ENCODE measurements around the gene FSTL5. TPM values are rescaled to one million over a fixed set of nuclear protein-coding genes. Genes with fewer than 3 reads are reported as not detected.

The FSTL5 gene
- polyA plus RNA-seq, 3 donors: not detected

GRCh38 chr4:162157241-162157640, 6.6 kb downstream of the FSTL5 start:
- H3K27me3 ChIP-seq (ENCODE audit: control insufficient read depth in 2 of 2, insufficient read depth in 2 of 2, low read length in 2 of 2): no peaks in the 10 kb centered on the region
- no peaks in the 10 kb centered on the region for H3K4me1 ChIP-seq (ENCODE audit: control insufficient read depth in 1 of 2, insufficient read depth in 2 of 2, low read length in 2 of 2)
- no peak overlapping the region for H3K4me3 ChIP-seq (replicated peaks in 1 of 3; ENCODE audit: low read depth in 2 of 3, low read length in 3 of 3)
- Mint-ChIP-seq H3K27ac (no peak overlapping the region), H3K4me3 (no peak overlapping the region), H3K9me3 (no peaks in the 10 kb centered on the region), H3K27me3 (ENCODE audit: low read depth in 3 of 3) (peaks cover 0 to 1% (median under 1%) of the 10 kb centered on the region in 3 donors), H3K36me3 (no peaks in the 10 kb centered on the region), H3K4me1 (no peaks in the 10 kb centered on the region)
- WGBS (ENCODE audit: insufficient coverage): no CpG with 5 or more reads among the region's 2 CpGs
- TF ChIP-seq CTCF (IDR thresholded peaks at IDR 0.05): no peak
- no peak overlapping the region for H3K27ac ChIP-seq (ENCODE audit: low read depth in 1 of 2, low read length in 2 of 2)
- no peak overlapping the region for H2AFZ ChIP-seq (ENCODE audit: insufficient read depth, low read depth, low read length, poor library complexity, severe bottlenecking)
- H3K9me3 ChIP-seq (replicated peaks in 1 of 2; ENCODE audit: control insufficient read depth in 1 of 2, insufficient read depth in 1 of 2, low read length in 2 of 2): no peaks in the 10 kb centered on the region
- no peaks in the 10 kb centered on the region for H3K79me2 ChIP-seq (ENCODE audit: insufficient read depth, low read length)
- no peak overlapping the region for H3K9ac ChIP-seq (ENCODE audit: insufficient read depth, low read length, poor library complexity, severe bottlenecking)
- no peaks in the 10 kb centered on the region for H4K20me1 ChIP-seq (ENCODE audit: insufficient read depth, low read length)
- intact Hi-C loops (cut with micrococcal nuclease): no loop called here
- no peak overlapping the region for H3K4me2 ChIP-seq (replicated peaks; ENCODE audit: extremely low read depth, low read length, poor library complexity, severe bottlenecking)
- H3K36me3 ChIP-seq (replicated peaks in 1 of 2; ENCODE audit: control insufficient read depth in 1 of 2, insufficient read depth in 2 of 2, low read length in 2 of 2): no peaks in the 10 kb centered on the region
- DNase-seq: no peak

- Histone ChIP-seq H3K36me3 (replicated peaks in 1 of 2; ENCODE audit: control insufficient read depth in 1 of 2, insufficient read depth in 2 of 2, low read length in 2 of 2) (no peaks in the 10 kb centered on the region), H3K4me1 (ENCODE audit: control insufficient read depth in 1 of 2, insufficient read depth in 2 of 2, low read length in 2 of 2) (no peaks in the 10 kb centered on the region), H3K4me2 (replicated peaks; ENCODE audit: extremely low read depth, low read length, poor library complexity, severe bottlenecking) (no peak overlapping the region), H3K9ac (ENCODE audit: insufficient read depth, low read length, poor library complexity, severe bottlenecking) (no peak overlapping the region), H3K27ac (ENCODE audit: low read depth in 1 of 2, low read length in 2 of 2) (no peak overlapping the region), H2AFZ (ENCODE audit: insufficient read depth, low read depth, low read length, poor library complexity, severe bottlenecking) (no peak overlapping the region), H3K27me3 (ENCODE audit: control insufficient read depth in 2 of 2, insufficient read depth in 2 of 2, low read length in 2 of 2) (no peaks in the 10 kb centered on the region), H3K79me2 (ENCODE audit: insufficient read depth, low read length) (no peaks in the 10 kb centered on the region), H4K20me1 (ENCODE audit: insufficient read depth, low read length) (no peaks in the 10 kb centered on the region), H3K4me3 (replicated peaks in 1 of 3; ENCODE audit: low read depth in 2 of 3, low read length in 3 of 3) (no peak overlapping the region), H3K9me3 (replicated peaks in 1 of 2; ENCODE audit: control insufficient read depth in 1 of 2, insufficient read depth in 1 of 2, low read length in 2 of 2) (no peaks in the 10 kb centered on the region)
- Mint-ChIP-seq H3K9me3 (no peaks in the 10 kb centered on the region), H3K4me1 (no peaks in the 10 kb centered on the region), H3K27ac (no peak overlapping the region), H3K27me3 (ENCODE audit: low read depth in 3 of 3) (peaks cover 0 to 1% (median 0%) of the 10 kb centered on the region in 3 donors), H3K4me3 (no peak overlapping the region), H3K36me3 (no peaks in the 10 kb centered on the region)
- TF ChIP-seq CTCF (IDR thresholded peaks at IDR 0.05): no peak
- no peak for DNase-seq
- intact Hi-C loops (cut with micrococcal nuclease): no loop called here
- WGBS (ENCODE audit: insufficient coverage): 87% methylated on average over 3 of the region's 7 CpGs
Measured at GRCh38 chr4:162154862-162155540, 8.8 kb downstream of the FSTL5 start.
